Mesenchymal stem cell (in vitro differentiated cells and primary cell): ENCODE measurements around the gene HDAC1.
A peak's percentile ranks its signal among the peaks of the same experiment; 100 is the strongest.

Experiments
- DNase-seq: peaks from one replicate; pipeline ENCODE4 v3.0.0-alpha.2; 2013
- H2AFZ ChIP-seq: one replicate; pipeline ENCODE4 v1.6.1; 2013; ENCODE audit warnings: low read depth, mild to moderate bottlenecking, control low read depth, inconsistent platforms, low read length, moderate library complexity
- H2AK5ac ChIP-seq: 2 replicates; pipeline ENCODE4 v1.6.1; 2013; ENCODE audit warnings: low read length, moderate library complexity, mild to moderate bottlenecking, inconsistent platforms; ENCODE audit not compliant: severe bottlenecking
- H2BK120ac ChIP-seq: one replicate; pipeline ENCODE4 v1.6.1; 2013; ENCODE audit warnings: low read depth, mild to moderate bottlenecking, inconsistent platforms, low read length, moderate library complexity
- H2BK12ac ChIP-seq, 2 experiments: one replicate each; pipeline ENCODE4 v1.6.1; 2013; ENCODE audit warnings: inconsistent platforms in 2 of 2, low read length in 2 of 2, mild to moderate bottlenecking in 2 of 2, moderate library complexity in 2 of 2, control low read depth in 1 of 2
- H2BK15ac ChIP-seq: one replicate; pipeline ENCODE4 v1.6.1; 2013; ENCODE audit warnings: mild to moderate bottlenecking, low read depth, inconsistent platforms; ENCODE audit not compliant: poor library complexity, severe bottlenecking
- H2BK5ac ChIP-seq: 2 replicates; pipeline ENCODE4 v1.6.1; 2013; ENCODE audit warnings: low read depth, mild to moderate bottlenecking, low read length, control low read depth, inconsistent platforms; ENCODE audit not compliant: poor library complexity, severe bottlenecking
- H3K14ac ChIP-seq, 2 experiments: one replicate each; pipeline ENCODE4 v1.6.1; 2013; ENCODE audit warnings: inconsistent platforms in 2 of 2, low read length in 2 of 2, control low read depth in 1 of 2, mild to moderate bottlenecking in 1 of 2, moderate library complexity in 1 of 2
- H3K18ac ChIP-seq, 2 experiments: one replicate each; pipeline ENCODE4 v1.6.1; 2013; ENCODE audit warnings: inconsistent platforms in 2 of 2, low read length in 2 of 2, control low read depth in 1 of 2, low read depth in 1 of 2, mild to moderate bottlenecking in 1 of 2
- H3K23ac ChIP-seq, 2 experiments: one replicate each; pipeline ENCODE4 v1.6.1; 2013; ENCODE audit warnings: inconsistent platforms in 2 of 2, low read length in 2 of 2, mild to moderate bottlenecking in 2 of 2, moderate library complexity in 2 of 2, control low read depth in 1 of 2
- H3K27ac ChIP-seq: 2 replicates; pipeline ENCODE4 v1.5.1; 2013; ENCODE audit warnings: mild to moderate bottlenecking, moderate library complexity, low read length, control low read depth, inconsistent platforms; ENCODE audit not compliant: poor library complexity, severe bottlenecking
- H3K27me3 ChIP-seq, 2 experiments: 2 replicates each; pipeline versions ENCODE4 v1.6.1 to v1.7.0; 2013; ENCODE audit warnings: low read length in 2 of 2, mild to moderate bottlenecking in 2 of 2, moderate library complexity in 2 of 2, control low read depth in 1 of 2, inconsistent platforms in 1 of 2; ENCODE audit not compliant: control insufficient read depth in 1 of 2, insufficient read depth in 1 of 2
- H3K36me3 ChIP-seq, 2 experiments: 2 replicates each; pipeline versions ENCODE4 v1.6.1 to v1.7.0; 2013; ENCODE audit warnings: low read length in 2 of 2, control low read depth in 1 of 2, inconsistent platforms in 1 of 2, low read depth in 1 of 2, mild to moderate bottlenecking in 1 of 2; ENCODE audit not compliant: insufficient read depth in 2 of 2, control insufficient read depth in 1 of 2
- H3K4ac ChIP-seq, 2 experiments: one replicate each; pipeline ENCODE4 v1.6.1; 2013; ENCODE audit warnings: inconsistent platforms in 2 of 2, low read length in 2 of 2, mild to moderate bottlenecking in 2 of 2, moderate library complexity in 2 of 2, control low read depth in 1 of 2, low read depth in 1 of 2
- H3K4me1 ChIP-seq: 2 replicates; pipeline ENCODE4 v1.6.1; 2013; ENCODE audit warnings: low read depth, low read length, control low read depth; ENCODE audit not compliant: control insufficient read depth, insufficient read depth
- H3K4me2 ChIP-seq: 2 replicates; pipeline ENCODE4 v1.6.1; 2013; ENCODE audit warnings: low read length, mild to moderate bottlenecking, inconsistent platforms; ENCODE audit not compliant: poor library complexity, severe bottlenecking
- H3K4me3 ChIP-seq, 2 experiments: 2 replicates each; pipeline versions ENCODE4 v1.5.1 to v1.7.0; 2013; ENCODE audit warnings: low read length in 2 of 2, mild to moderate bottlenecking in 2 of 2, control low read depth in 1 of 2, low read depth in 1 of 2; ENCODE audit not compliant: insufficient read depth in 1 of 2
- H3K79me1 ChIP-seq: replicated peaks from 2 replicates; pipeline ENCODE4 v1.6.1; 2013; ENCODE audit warnings: mild to moderate bottlenecking, control low read depth, low read length, inconsistent platforms; ENCODE audit not compliant: poor library complexity, severe bottlenecking
- H3K9ac ChIP-seq: 2 replicates; pipeline ENCODE4 v1.7.0; 2013; ENCODE audit warnings: mild to moderate bottlenecking, low read length, moderate library complexity
- H3K9me3 ChIP-seq: 2 replicates; pipeline ENCODE4 v1.7.0; 2013; ENCODE audit warnings: mild to moderate bottlenecking, low read length; ENCODE audit not compliant: control insufficient read depth
- H4K8ac ChIP-seq: one replicate; pipeline ENCODE4 v1.6.1; 2013; ENCODE audit warnings: inconsistent platforms, mild to moderate bottlenecking, low read length, moderate library complexity
- H4K91ac ChIP-seq: one replicate; pipeline ENCODE4 v1.6.1; 2013; ENCODE audit warnings: mild to moderate bottlenecking, low read length, inconsistent platforms
- WGBS: methylation state at CpG from one replicate; pipeline ENCODE4 v1.1.7; 2013; ENCODE audit warnings: mixed read lengths; 5-methylcytosine and 5-hydroxymethylcytosine counted together

The HDAC1 gene

DNA sequence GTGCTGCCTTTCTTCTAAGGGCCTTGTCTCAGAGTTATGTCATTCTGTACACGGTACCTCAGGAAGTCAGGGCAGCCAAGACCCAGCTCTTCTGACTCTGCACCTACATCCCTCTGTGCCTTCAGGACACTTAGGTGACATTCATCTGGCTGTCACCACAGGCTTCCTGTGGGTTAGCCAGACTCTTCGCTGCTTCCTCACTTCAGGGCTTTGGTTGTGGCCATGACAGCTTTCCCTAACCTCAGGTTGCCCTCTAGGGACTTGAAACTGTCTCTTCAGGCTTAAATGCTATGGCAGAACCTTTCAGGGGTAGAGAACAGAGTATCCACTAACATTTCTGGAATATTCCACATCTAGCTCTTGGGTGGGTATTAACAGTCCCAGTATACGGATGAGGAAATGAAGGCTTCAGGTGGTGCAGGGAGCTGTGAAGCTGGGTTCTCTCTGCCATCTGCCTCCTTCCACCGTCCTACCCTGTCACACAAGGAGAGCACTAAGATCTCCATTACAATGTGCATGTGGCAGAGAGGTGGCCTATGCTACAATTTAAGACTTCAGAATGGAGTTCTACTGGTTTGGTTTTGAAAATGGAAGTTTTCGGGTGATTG is 80.4 kb downstream of the HDAC1 start:
- Histone ChIP-seq H3K18ac (no peak overlapping the region), H3K36me3 (peaks cover 62 to 89% of the 10 kb centered on the region in 2 experiments), H3K23ac (no peak overlapping the region), H3K4ac (no peak overlapping the region), H3K27me3 (no peaks in the 10 kb centered on the region), H3K9ac (no peak overlapping the region), H2BK15ac (no peak overlapping the region), H4K8ac (no peak overlapping the region), H2BK120ac (no peak overlapping the region), H3K14ac (no peak overlapping the region), H2AFZ (no peak overlapping the region), H2BK12ac (no peak overlapping the region), H4K91ac (no peak overlapping the region), H3K4me1 (no peaks in the 10 kb centered on the region), H2AK5ac (no peak overlapping the region), H2BK5ac (no peak overlapping the region), H3K4me3 (no peak overlapping the region), H3K79me1 (peaks cover 19% of the 10 kb centered on the region), H3K9me3 (no peaks in the 10 kb centered on the region), H3K27ac (no peak overlapping the region), H3K4me2 (no peak overlapping the region)
- 96% methylated on average over 5 of the region's 5 CpGs for WGBS
- DNase-seq = peak; percentile 28

DNA sequence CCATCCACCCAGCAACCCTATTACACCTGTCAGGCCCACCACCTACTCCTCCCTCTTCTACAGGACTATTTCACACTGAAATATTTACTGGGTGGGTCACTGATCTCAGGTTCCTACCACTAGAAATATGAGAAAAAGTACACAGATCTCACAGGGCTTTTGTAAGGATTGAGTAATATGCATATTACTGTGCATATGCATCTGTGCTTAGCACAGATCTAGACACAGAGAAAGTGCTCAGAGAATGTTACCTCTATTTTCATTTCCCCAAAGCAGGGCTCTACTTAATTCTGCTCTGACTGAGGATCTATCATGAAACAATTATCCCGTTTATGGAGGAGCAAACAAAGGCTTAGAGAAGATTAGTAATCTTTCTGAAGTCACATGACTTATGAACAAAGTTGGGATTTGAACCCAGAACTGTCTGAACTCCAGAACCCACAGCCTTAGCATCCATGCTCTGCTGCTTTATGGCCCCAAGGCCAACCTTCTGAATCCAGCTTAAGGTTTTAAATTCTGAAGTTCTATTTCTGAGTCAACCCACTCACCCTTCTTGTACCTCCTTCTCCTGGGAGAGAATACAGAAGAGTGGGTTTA is 82.2 kb downstream of the HDAC1 start:
- no peak overlapping the region for H2AK5ac ChIP-seq
- DNase-seq = no peak
- peak overlapping the region; percentile 12 for H3K4me2 ChIP-seq

DNA sequence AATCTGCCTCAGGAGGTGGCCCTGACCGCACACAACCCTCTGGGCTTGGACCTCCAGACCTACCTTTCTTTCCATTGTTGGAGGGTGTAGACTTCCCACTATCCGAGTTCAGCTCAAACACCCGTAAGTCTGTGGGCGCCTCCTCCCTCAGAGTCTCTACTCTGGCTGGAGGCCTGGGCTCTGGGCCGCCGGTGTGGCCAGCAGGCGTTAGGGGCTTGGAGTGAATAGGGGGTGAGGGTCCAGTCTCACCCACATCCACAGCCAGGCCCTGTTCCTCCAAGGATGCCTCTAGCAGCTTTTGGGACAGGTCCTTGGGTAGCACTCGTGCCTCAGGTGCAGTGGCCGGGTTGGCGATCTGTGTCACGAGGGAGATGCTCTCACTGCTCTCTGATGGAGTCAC is 84.3 kb downstream of the HDAC1 start:
- no peak overlapping the region for H2BK15ac ChIP-seq
- H3K4me2 ChIP-seq = no peak overlapping the region
- H3K36me3 ChIP-seq = peaks cover 85 to 96% of the 10 kb centered on the region in 2 experiments
- H3K79me1 ChIP-seq = peaks cover 21% of the 10 kb centered on the region
- H3K4me3 ChIP-seq = no peak overlapping the region
- no peak overlapping the region for H3K23ac ChIP-seq
- H2AK5ac ChIP-seq = no peak overlapping the region
- 94% methylated on average over 11 of the region's 11 CpGs for WGBS
- no peak overlapping the region for H3K27ac ChIP-seq
- H3K4me1 ChIP-seq = no peaks in the 10 kb centered on the region
- no peak overlapping the region for H3K4ac ChIP-seq
- H4K91ac ChIP-seq = no peak overlapping the region
- H3K18ac ChIP-seq = no peak overlapping the region
- H3K14ac ChIP-seq = no peak overlapping the region
- H3K9ac ChIP-seq = no peak overlapping the region
- no peak overlapping the region for H2BK5ac ChIP-seq
- H3K27me3 ChIP-seq = no peaks in the 10 kb centered on the region
- no peak overlapping the region for H2BK120ac ChIP-seq
- H4K8ac ChIP-seq = no peak overlapping the region
- no peak overlapping the region for H2BK12ac ChIP-seq
- H3K9me3 ChIP-seq = no peaks in the 10 kb centered on the region
- no peak for DNase-seq
- H2AFZ ChIP-seq = no peak overlapping the region

More for the DNA sequence above, 82.2 kb downstream of the HDAC1 start:
- Histone ChIP-seq H2BK5ac (no peak overlapping the region), H3K36me3 (peaks cover 65 to 89% of the 10 kb centered on the region in 2 experiments), H2BK12ac (no peak overlapping the region), H3K9me3 (no peaks in the 10 kb centered on the region), H3K27me3 (no peaks in the 10 kb centered on the region), H3K18ac (no peak overlapping the region), H3K27ac (no peak overlapping the region), H2BK120ac (no peak overlapping the region), H3K9ac (no peak overlapping the region), H3K4me1 (no peaks in the 10 kb centered on the region), H3K4me3 (no peak overlapping the region), H4K8ac (no peak overlapping the region), H2BK15ac (no peak overlapping the region), H3K4ac (no peak overlapping the region), H2AFZ (no peak overlapping the region), H3K23ac (no peak overlapping the region), H4K91ac (no peak overlapping the region), H3K14ac (no peak overlapping the region), H3K79me1 (peaks cover 19% of the 10 kb centered on the region)
- 80% methylated on average over 1 of the region's 1 CpG for WGBS

DNA sequence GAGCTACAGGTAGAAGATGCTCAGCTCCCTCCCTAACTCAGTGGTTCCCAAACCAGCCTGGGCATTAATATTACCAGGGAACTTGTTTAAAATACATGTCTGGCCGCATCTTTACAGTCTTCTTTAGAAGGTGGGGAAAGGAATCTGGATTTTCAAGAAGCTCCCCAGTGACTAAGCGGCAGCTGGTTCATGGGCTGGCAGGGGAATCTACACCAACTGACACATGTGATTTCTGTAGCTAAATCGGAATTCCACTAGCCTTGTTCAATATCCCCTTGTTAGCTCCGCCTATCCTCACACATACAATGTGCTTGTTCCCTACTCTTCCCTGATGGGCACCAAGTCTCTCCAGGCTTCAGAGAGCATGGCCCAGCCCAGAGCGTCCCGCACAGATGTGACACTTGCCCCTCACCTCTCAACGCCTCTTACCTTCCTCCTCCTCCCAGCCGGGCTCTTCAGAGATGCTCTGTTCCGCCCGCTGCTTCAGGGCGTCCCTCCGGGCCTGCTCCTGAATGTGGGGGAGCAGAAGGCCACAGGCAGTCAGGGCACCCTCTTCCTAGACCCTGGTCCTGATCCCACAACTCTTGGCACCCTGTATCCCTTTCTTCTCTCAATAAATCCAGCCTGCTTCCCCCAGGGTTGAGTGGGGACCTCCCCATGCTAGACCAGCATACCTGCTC is 85.8 kb downstream of the HDAC1 start:
- Histone ChIP-seq H2AFZ (no peak overlapping the region), H4K91ac (no peak overlapping the region), H3K9me3 (no peaks in the 10 kb centered on the region), H3K27ac (no peak overlapping the region), H3K36me3 (peaks cover 81 to 98% of the 10 kb centered on the region in 2 experiments), H2AK5ac (no peak overlapping the region), H3K9ac (no peak overlapping the region), H3K4me2 (no peak overlapping the region), H2BK120ac (no peak overlapping the region), H3K4ac (no peak overlapping the region), H3K79me1 (peaks cover 15% of the 10 kb centered on the region), H2BK5ac (no peak overlapping the region), H3K27me3 (no peaks in the 10 kb centered on the region), H3K4me1 (no peaks in the 10 kb centered on the region), H2BK15ac (no peak overlapping the region), H4K8ac (no peak overlapping the region), H3K18ac (no peak overlapping the region), H3K23ac (no peak overlapping the region), H2BK12ac (no peak overlapping the region), H3K14ac (no peak overlapping the region), H3K4me3 (no peak overlapping the region)
- no peak for DNase-seq
- 97% methylated on average over 12 of the region's 12 CpGs for WGBS
